Ishikawa (cell line): ENCODE results near the gene INPP5J.

ENCODE experiments used
- CEBPB ChIP-seq: IDR thresholded peaks from 2 replicates; pipeline ENCODE4 v1.6.1; 2012
- CREB1 ChIP-seq: IDR thresholded peaks from 2 replicates; pipeline ENCODE4 v1.6.1; 2012; ENCODE audit warnings: low read depth
- EGR1 ChIP-seq: IDR thresholded peaks from 2 replicates; pipeline ENCODE4 v1.6.1; 2012
- EP300 ChIP-seq: IDR thresholded peaks from 2 replicates; pipeline ENCODE4 v1.6.1; 2012; ENCODE audit warnings: borderline replicate concordance
- FOXM1 ChIP-seq: IDR thresholded peaks from 2 replicates; pipeline ENCODE4 v1.6.1; 2012; ENCODE audit warnings: low read depth, borderline replicate concordance
- NFIC ChIP-seq: IDR thresholded peaks from 2 replicates; pipeline ENCODE4 v1.6.1; 2012
- RAD21 ChIP-seq: IDR thresholded peaks from 2 replicates; pipeline ENCODE4 v1.6.1; 2012; ENCODE audit warnings: low read depth
- REST ChIP-seq: IDR thresholded peaks from 2 replicates; pipeline ENCODE4 v1.6.1; 2012; ENCODE audit warnings: low read depth, mild to moderate bottlenecking
- TAF1 ChIP-seq: IDR thresholded peaks from 2 replicates; pipeline ENCODE4 v1.6.1; 2012; ENCODE audit warnings: low read depth, mild to moderate bottlenecking
- TCF12 ChIP-seq: IDR thresholded peaks from 2 replicates; pipeline ENCODE4 v1.6.1; 2012; ENCODE audit warnings: low read depth
- TEAD4 ChIP-seq: IDR thresholded peaks from 2 replicates; pipeline ENCODE4 v1.6.1; 2012
- YY1 ChIP-seq: IDR thresholded peaks from 2 replicates; pipeline ENCODE4 v1.6.1; 2012; ENCODE audit warnings: low read depth
- ZBTB7A ChIP-seq: IDR thresholded peaks from 2 replicates; pipeline ENCODE4 v1.6.1; 2012; ENCODE audit warnings: low read depth
- TF ChIP-seq, protein P1 (sequence below): IDR thresholded peaks from 2 replicates; pipeline ENCODE4 v1.6.1; 2012
- TF ChIP-seq, protein P2 (sequence below): IDR thresholded peaks from 2 replicates; pipeline ENCODE4 v1.6.1; 2012

Gene INPP5J

DNA sequence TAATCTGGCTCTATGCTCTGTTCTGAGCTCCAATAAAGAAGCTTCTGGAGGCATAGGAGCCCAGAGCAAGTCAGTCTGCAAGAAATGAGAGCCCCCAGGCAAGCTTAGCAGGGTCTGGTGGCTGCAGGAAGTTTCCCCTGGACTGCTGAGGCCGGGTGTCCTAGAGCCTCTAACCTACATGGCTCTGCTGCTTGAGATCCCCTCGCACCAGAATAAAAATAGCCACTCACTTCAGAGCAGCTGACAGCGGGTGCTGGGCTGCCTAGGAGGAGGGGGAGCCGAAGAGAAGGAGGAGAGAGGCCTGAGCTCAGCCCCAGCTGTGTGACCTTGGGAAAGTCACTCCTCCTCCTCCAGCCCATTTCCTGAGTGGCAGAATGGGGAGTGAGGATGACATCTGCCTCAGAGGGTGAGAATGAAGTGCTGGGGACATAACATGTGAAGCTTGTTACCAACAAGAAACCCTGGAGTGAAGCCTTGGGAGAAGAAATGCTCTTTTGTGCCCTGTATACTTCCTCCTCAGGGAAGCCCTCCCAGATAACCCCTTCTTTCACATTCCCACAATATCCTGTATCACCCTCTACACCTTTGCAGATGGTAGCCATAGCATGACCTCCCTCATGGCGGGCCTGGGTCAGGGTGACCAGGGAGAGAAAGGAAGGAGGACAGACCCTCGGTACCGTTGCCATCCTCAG lies 3.6 kb upstream of the INPP5J start:
- TF ChIP-seq TAF1 = no peak
- TF ChIP-seq, protein P1, sequence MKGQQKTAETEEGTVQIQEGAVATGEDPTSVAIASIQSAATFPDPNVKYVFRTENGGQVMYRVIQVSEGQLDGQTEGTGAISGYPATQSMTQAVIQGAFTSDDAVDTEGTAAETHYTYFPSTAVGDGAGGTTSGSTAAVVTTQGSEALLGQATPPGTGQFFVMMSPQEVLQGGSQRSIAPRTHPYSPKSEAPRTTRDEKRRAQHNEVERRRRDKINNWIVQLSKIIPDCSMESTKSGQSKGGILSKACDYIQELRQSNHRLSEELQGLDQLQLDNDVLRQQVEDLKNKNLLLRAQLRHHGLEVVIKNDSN = no peak
- no peak for TF ChIP-seq ZBTB7A

GRCh38 chr22:31120230-31120629 lies 2.5 kb upstream of the INPP5J start:
- no peak for TF ChIP-seq CEBPB
- TF ChIP-seq TCF12 = no peak
- TF ChIP-seq EP300 = no peak
- TF ChIP-seq EGR1 = no peak
- no peak for TF ChIP-seq REST
- no peak for TF ChIP-seq TAF1
- no peak for TF ChIP-seq NFIC
- TF ChIP-seq, protein P2, sequence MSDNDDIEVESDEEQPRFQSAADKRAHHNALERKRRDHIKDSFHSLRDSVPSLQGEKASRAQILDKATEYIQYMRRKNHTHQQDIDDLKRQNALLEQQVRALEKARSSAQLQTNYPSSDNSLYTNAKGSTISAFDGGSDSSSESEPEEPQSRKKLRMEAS = no peak
- no peak for TF ChIP-seq CREB1
- TF ChIP-seq FOXM1 = no peak

DNA sequence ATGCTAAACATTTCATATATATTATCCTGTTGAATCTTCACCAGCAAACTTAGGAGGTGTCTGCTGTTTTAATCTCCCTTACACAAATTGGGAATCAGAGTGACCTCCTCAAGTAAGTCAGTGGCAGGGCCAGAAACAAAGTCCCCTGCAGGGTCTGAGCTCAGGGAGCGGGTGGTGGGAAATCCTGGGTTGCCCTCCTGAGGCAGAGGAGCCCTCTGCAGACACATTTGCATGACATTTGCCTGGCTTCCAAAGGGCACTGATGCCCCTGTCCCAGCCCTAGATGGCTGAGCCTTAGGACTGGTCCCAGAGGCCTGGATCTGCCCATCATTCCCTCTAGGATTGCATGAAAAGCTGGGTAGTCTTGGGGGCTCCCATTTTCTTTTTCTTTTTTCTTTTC lies 2.1 kb upstream of the INPP5J start:
- no peak for TF ChIP-seq EP300
- TF ChIP-seq, protein P2 = no peak
- TF ChIP-seq TAF1 = no peak
- TF ChIP-seq TEAD4 = no peak
- TF ChIP-seq CEBPB = no peak
- no peak for TF ChIP-seq CREB1
- no peak for TF ChIP-seq TCF12
- no peak for TF ChIP-seq ZBTB7A
- TF ChIP-seq EGR1 = no peak
- TF ChIP-seq FOXM1 = no peak
- no peak for TF ChIP-seq NFIC
- TF ChIP-seq, protein P1 = no peak
- TF ChIP-seq RAD21 = no peak
- TF ChIP-seq REST = no peak
- no peak for TF ChIP-seq YY1

DNA sequence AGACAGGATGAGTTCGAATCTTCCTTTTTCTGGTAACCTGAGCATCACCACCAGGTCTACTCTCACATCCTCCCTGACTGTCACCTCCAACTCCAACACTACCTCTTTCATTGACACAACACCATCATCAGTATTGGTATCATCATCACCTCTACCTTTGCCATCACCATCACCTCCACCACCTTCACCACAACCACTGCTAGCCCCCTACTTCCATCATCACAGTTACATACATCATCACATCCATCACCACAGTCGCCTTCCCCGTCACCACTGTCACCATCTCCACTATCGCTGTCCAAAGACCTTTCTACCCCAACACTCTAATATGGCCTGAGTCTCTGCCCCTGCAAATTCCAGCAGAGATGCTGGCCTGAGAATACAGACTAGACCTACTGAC lies 1.4 kb upstream of the INPP5J start:
- TF ChIP-seq RAD21 (no peak), FOXM1 (no peak), TEAD4 (no peak), NFIC (no peak), EP300 (no peak), EGR1 (no peak), CEBPB (no peak), CREB1 (no peak), ZBTB7A (no peak)
- TF ChIP-seq, protein P1 = no peak
- TF ChIP-seq, protein P2 = no peak

- TF ChIP-seq ZBTB7A (no peak), REST (no peak), EP300 (no peak)
Measured at GRCh38 chr22:31122196-31122531, 602 bp upstream of the INPP5J start.
